GM12801 (cell line): ENCODE results near the gene MIER2.

Experiments used
- CTCF ChIP-seq: IDR thresholded peaks from one replicate; pipeline ENCODE4 v1.5.1; 2011; ENCODE audit warnings: control low read depth; ENCODE audit not compliant: insufficient read length; ENCODE audit errors: extremely low read depth

Gene MIER2

DNA sequence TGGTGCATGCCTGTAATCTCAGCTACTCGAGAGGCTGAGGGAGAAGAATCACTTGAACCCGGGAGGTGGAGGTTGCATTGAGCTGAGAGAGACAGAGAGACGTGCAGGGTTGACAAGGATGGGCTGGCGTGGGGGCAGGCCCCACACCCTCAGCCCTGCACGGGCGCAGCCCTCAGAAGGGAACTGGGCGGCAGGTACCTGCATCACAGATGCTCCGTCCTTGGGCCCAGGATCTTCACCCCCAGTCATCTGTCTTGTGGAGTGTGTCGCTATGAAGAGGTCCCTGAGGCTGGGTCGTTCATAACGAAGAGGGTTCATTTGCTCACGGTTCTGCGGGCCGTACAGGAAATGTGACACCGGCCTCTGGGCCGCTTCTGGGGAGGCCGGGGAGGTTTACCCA lies 44.1 kb upstream of the MIER2 start:
- no peak for TF ChIP-seq CTCF

DNA sequence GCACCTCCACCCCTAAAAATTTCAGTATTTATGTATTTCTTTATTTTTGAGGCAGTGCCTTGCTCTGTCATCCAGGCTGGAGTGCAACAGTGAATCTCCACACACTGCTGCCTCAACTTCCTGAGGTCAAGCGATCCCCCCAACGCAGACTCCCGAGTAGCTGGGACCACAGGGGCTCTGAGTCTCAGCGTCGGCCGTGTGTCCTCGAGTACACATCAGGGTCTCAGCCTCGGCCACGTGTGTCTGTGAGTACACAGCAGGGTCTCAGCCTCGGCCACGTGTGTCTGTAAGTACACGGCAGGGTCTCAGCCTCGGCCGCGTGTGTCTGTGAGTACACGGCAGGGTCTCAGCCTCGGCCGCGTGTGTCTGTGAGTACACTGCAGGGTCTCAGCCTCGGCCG lies 43.2 kb upstream of the MIER2 start:
- TF ChIP-seq CTCF, result no peak

DNA sequence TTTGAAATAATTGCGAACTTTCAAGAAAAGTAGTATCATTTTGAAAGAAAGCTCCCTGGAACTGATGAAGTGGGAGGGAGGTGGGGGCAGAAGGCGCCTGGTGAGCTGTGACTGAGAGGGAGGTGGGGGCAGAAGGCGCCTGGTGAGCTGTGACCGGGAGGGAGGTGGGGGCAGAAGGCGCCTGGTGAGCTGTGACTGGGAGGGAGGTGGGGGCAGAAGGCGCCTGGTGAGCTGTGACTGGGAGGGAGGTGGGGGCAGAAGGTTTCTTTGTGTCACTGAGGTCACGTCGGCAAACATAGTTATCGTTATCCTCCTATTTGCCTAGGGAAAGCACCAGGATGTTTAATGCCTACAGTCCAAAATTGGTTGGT lies 40.2 kb upstream of the MIER2 start:
- TF ChIP-seq CTCF, result no peak

GRCh38 chr19:383922-384798 lies 39.6 kb upstream of the MIER2 start:
- no peak for TF ChIP-seq CTCF

- TF ChIP-seq CTCF, result no peak
Observed at GRCh38 chr19:383040-383439, 38.4 kb upstream of the MIER2 start.

DNA sequence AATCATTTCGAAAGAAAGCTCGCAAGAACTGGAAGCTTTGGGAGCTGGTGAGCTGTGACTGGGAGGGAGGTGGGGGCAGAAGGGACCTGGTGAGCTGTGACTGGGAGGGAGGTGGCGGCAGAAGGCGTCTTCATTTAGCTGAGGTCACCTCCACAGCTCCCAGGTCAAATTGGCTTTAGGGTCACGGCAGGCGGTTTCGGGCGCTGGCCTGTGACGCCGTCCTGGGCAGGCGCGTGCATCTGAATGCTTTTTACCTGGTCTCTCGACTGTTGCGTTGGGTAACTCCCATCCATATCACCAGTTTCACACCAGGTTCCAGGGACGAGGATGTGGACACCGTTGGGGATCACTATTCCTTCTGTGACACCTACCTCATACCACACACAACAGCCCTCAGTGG lies 35.2 kb upstream of the MIER2 start:
- no peak for TF ChIP-seq CTCF

DNA sequence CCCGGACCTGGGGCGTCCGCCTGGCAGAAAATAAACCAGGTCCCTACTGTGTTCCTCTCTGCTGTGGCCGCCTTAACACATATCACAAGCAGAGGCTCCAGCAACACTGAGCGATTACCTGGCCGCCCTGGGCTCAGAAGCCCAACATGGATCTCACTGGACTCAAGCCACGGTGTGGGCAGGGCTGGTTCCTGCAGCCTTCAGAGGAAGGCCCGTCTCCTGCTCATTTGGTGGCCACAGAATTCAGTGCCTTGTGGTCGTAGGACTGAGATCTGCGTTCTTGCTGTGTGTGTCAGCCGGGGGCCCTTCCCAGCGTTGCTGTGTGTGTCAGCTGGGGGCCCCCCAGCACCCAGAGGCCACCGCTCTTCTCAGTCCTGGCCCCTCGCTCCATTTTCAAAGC lies 34.1 kb upstream of the MIER2 start:
- TF ChIP-seq CTCF, result no peak
